HUDEP-2 (cell line): ENCODE measurements around the gene CNP.

Experiments
- DNase-seq, 76 experiments: peaks; one replicate each; lab custom pipeline; 2025; ENCODE audit not compliant: unreplicated experiment in 76 of 76; lab: John Stamatoyannopoulos, UW

Gene CNP

GRCh38 chr17:42026857-42027589 is 60.4 kb downstream of the CNP start:
- no peak for DNase-seq
